Activated CD4-positive, alpha-beta memory T cell treated with anti-CD3 and anti-CD28 coated beads, Interleukin-2, amount 10 ng/mL, durations not matched to agents 7 days and 5 days (primary cell): ENCODE measurements around the gene ADAP1. TPM values are rescaled to one million over a fixed set of nuclear protein-coding genes. Genes with fewer than 3 reads are reported as not detected.

Experiments
- CTCF ChIA-PET: fragments of 350-600 bp; sonication (Branson Sonifier 250); formaldehyde crosslinking; loops from one replicate; lab custom pipeline; 2021; ENCODE audit warnings: antibody characterized with exemption, inconsistent platforms; lab: Charles Lee
- POLR2A ChIA-PET: fragments of 350-600 bp; sonication (Branson Sonifier 250); formaldehyde crosslinking; loops from one replicate; lab custom pipeline; 2021; ENCODE audit warnings: antibody characterized with exemption; lab: Charles Lee
- DNase-seq: peaks from one replicate; pipeline ENCODE4 v3.0.0-alpha.2; 2020
- H3K27ac Mint-ChIP-seq: one replicate; pipeline ENCODE4 v1.8.0; 2021; ENCODE audit warnings: mild to moderate bottlenecking, mixed read lengths
- H3K27me3 Mint-ChIP-seq: one replicate; pipeline ENCODE4 v1.8.0; 2021; ENCODE audit warnings: mixed read lengths
- H3K36me3 Mint-ChIP-seq: one replicate; pipeline ENCODE4 v1.8.0; 2021; ENCODE audit warnings: low read depth, mixed read lengths
- H3K4me1 Mint-ChIP-seq: one replicate; pipeline ENCODE4 v1.8.0; 2021; ENCODE audit warnings: mixed read lengths
- H3K4me3 Mint-ChIP-seq: one replicate; pipeline ENCODE4 v1.8.0; 2021; ENCODE audit warnings: mild to moderate bottlenecking, mixed read lengths
- H3K9me3 Mint-ChIP-seq: one replicate; pipeline ENCODE4 v1.8.0; 2021; ENCODE audit warnings: mixed read lengths
- total RNA-seq, 2 experiments: library from RNA; stranded (reverse); gene quantifications; one replicate each; pipeline ENCODE4 v1.2.3, GENCODE V29; 2021

ADAP1 gene
- total RNA-seq, 2 experiments from 2014 or later: 11.1 to 13.0 TPM

GRCh38 chr7:922334-923107, 32.0 kb downstream of the ADAP1 start:
- H3K27me3 Mint-ChIP-seq: peaks cover 15% of the 10 kb centered on the region

GRCh38 chr7:921581-922333, 32.7 kb downstream of the ADAP1 start:
- no peak overlapping the region for H3K27ac Mint-ChIP-seq
- DNase-seq: no peak
- CTCF ChIA-PET: interaction anchor here (0.8 to 2.1 kb wide), 4 partner anchors 9 to 248 kb away, joined by 4 to 9 read pairs (median 4); no protein-coding TSS in a partner anchor
- peaks cover 40% of the 10 kb centered on the region for H3K4me1 Mint-ChIP-seq
- peaks cover 10% of the 10 kb centered on the region for H3K27me3 Mint-ChIP-seq
- POLR2A ChIA-PET: interaction anchor here (0.9 to 4.2 kb wide), 8 partner anchors 8 to 317 kb away, joined by 3 to 54 read pairs (median 6); partner anchors contain the start of gene COX19
- H3K4me3 Mint-ChIP-seq: peak overlapping the region; percentile 24
- H3K9me3 Mint-ChIP-seq: no peaks in the 10 kb centered on the region
- H3K36me3 Mint-ChIP-seq: peaks cover 5% of the 10 kb centered on the region

More at GRCh38 chr7:922334-923107, 32.0 kb downstream of the ADAP1 start:
- CTCF ChIA-PET: interaction anchor here (0.8 to 2.1 kb wide), 6 partner anchors 10 to 255 kb away, joined by 4 to 9 read pairs (median 4); partner anchors contain the start of gene COX19
- Mint-ChIP-seq H3K27ac (peak overlapping the region; percentile 92), H3K36me3 (peaks cover 5% of the 10 kb centered on the region), H3K9me3 (no peaks in the 10 kb centered on the region), H3K4me3 (peak overlapping the region; percentile 78), H3K4me1 (peaks cover 42% of the 10 kb centered on the region)
- POLR2A ChIA-PET: interaction anchor here (0.9 to 4.2 kb wide), 16 partner anchors 9 to 318 kb away, joined by 3 to 54 read pairs (median 6); partner anchors contain the start of genes ADAP1, COX19, GET4 and GPR146
- peak; percentile 43 for DNase-seq

GRCh38 chr7:921071-921461, 33.4 kb downstream of the ADAP1 start:
- no peaks in the 10 kb centered on the region for H3K9me3 Mint-ChIP-seq
- peaks cover 40% of the 10 kb centered on the region for H3K4me1 Mint-ChIP-seq
- no peak overlapping the region for H3K4me3 Mint-ChIP-seq
- DNase-seq: no peak
- H3K36me3 Mint-ChIP-seq: peaks cover 5% of the 10 kb centered on the region
- H3K27me3 Mint-ChIP-seq: peaks cover 10% of the 10 kb centered on the region
- CTCF ChIA-PET: no interaction called here
- no peak overlapping the region for H3K27ac Mint-ChIP-seq
- POLR2A ChIA-PET: interaction anchor here (4.2 kb wide), 1 partner anchor 53 kb away, joined by 54 read pairs; the partner anchor contains the start of gene COX19

- no peak for DNase-seq
- H3K27ac Mint-ChIP-seq: no peak overlapping the region
- peaks cover 5% of the 10 kb centered on the region for H3K36me3 Mint-ChIP-seq
- ChIA-PET POLR2A (interaction anchor here (4.2 kb wide), 1 partner anchor 53 kb away, joined by 54 read pairs; the partner anchor contains the start of gene COX19), CTCF (no interaction called here)
- no peak overlapping the region for H3K4me3 Mint-ChIP-seq
- H3K27me3 Mint-ChIP-seq: peaks cover 7% of the 10 kb centered on the region
- peaks cover 37% of the 10 kb centered on the region for H3K4me1 Mint-ChIP-seq
- H3K9me3 Mint-ChIP-seq: no peaks in the 10 kb centered on the region
These were observed 34.0 kb downstream of the ADAP1 start for GRCh38 chr7:920351-921070.

- ChIA-PET CTCF (no interaction called here), POLR2A (interaction anchor here (4.2 kb wide), 1 partner anchor 54 kb away, joined by 54 read pairs; the partner anchor contains the start of gene COX19)
- Mint-ChIP-seq H3K36me3 (peaks cover 5% of the 10 kb centered on the region), H3K9me3 (no peaks in the 10 kb centered on the region), H3K4me3 (no peak overlapping the region), H3K27me3 (peaks cover 7% of the 10 kb centered on the region), H3K27ac (no peak overlapping the region), H3K4me1 (peaks cover 37% of the 10 kb centered on the region)
- DNase-seq: no peak
These were observed 34.5 kb downstream of the ADAP1 start for GRCh38 chr7:919924-920341.

- POLR2A ChIA-PET: no interaction called here
These were observed 35.4 kb downstream of the ADAP1 start for GRCh38 chr7:919114-919442.

GRCh38 chr7:918441-919113, 35.9 kb downstream of the ADAP1 start:
- no peaks in the 10 kb centered on the region for H3K9me3 Mint-ChIP-seq
- H3K4me1 Mint-ChIP-seq: peaks cover 28% of the 10 kb centered on the region
- no peak overlapping the region for H3K4me3 Mint-ChIP-seq
- ChIA-PET POLR2A (no interaction called here), CTCF (no interaction called here)
- no peak for DNase-seq
- peaks cover 5% of the 10 kb centered on the region for H3K36me3 Mint-ChIP-seq
- H3K27ac Mint-ChIP-seq: no peak overlapping the region
- H3K27me3 Mint-ChIP-seq: peaks cover 7% of the 10 kb centered on the region

More at GRCh38 chr7:919114-919442, 35.4 kb downstream of the ADAP1 start:
- peaks cover 7% of the 10 kb centered on the region for H3K27me3 Mint-ChIP-seq
- no peak for DNase-seq
- H3K4me3 Mint-ChIP-seq: no peak overlapping the region
- CTCF ChIA-PET: no interaction called here
- H3K36me3 Mint-ChIP-seq: peaks cover 5% of the 10 kb centered on the region
- H3K4me1 Mint-ChIP-seq: peaks cover 30% of the 10 kb centered on the region
- H3K27ac Mint-ChIP-seq: no peak overlapping the region
- no peaks in the 10 kb centered on the region for H3K9me3 Mint-ChIP-seq

- POLR2A ChIA-PET: no interaction called here
- no peak overlapping the region for H3K4me3 Mint-ChIP-seq
- peaks cover 3% of the 10 kb centered on the region for H3K36me3 Mint-ChIP-seq
- CTCF ChIA-PET: no interaction called here
- H3K27me3 Mint-ChIP-seq: peaks cover 7% of the 10 kb centered on the region
- H3K4me1 Mint-ChIP-seq: peaks cover 23% of the 10 kb centered on the region
- DNase-seq: no peak
- no peak overlapping the region for H3K27ac Mint-ChIP-seq
- no peaks in the 10 kb centered on the region for H3K9me3 Mint-ChIP-seq
These were observed 36.4 kb downstream of the ADAP1 start for GRCh38 chr7:918118-918425.

GRCh38 chr7:917255-918117, 37.0 kb downstream of the ADAP1 start:
- POLR2A ChIA-PET: no interaction called here
- Mint-ChIP-seq H3K27me3 (peaks cover 7% of the 10 kb centered on the region), H3K36me3 (no peaks in the 10 kb centered on the region), H3K9me3 (no peaks in the 10 kb centered on the region), H3K4me3 (no peak overlapping the region), H3K4me1 (peaks cover 18% of the 10 kb centered on the region), H3K27ac (no peak overlapping the region)
- CTCF ChIA-PET: no interaction called here
- no peak for DNase-seq

- peaks cover 7% of the 10 kb centered on the region for H3K27me3 Mint-ChIP-seq
- no peak overlapping the region for H3K27ac Mint-ChIP-seq
- ChIA-PET CTCF (no interaction called here), POLR2A (no interaction called here)
- no peaks in the 10 kb centered on the region for H3K36me3 Mint-ChIP-seq
- no peak overlapping the region for H3K4me3 Mint-ChIP-seq
- H3K9me3 Mint-ChIP-seq: no peaks in the 10 kb centered on the region
- no peak for DNase-seq
- H3K4me1 Mint-ChIP-seq: peaks cover 12% of the 10 kb centered on the region
These were observed 38.1 kb downstream of the ADAP1 start for GRCh38 chr7:916291-916941.
